ENCODE results near the gene OR6C68.

GRCh38 chr12:55446326-55446725, 45.9 kb upstream of the OR6C68 start:
- TF ChIP-seq CTCF (IDR thresholded peaks at IDR 0.05) (peak; percentile 34), POLR2AphosphoS5 (IDR thresholded peaks at IDR 0.05; ENCODE audit: low read depth, low read length) (no peak), REST (IDR thresholded peaks at IDR 0.05; ENCODE audit: insufficient read depth in 1 of 2, low read depth in 2 of 2, low read length in 1 of 2) (no peak)

All from Panc1 (cell line).